Endothelial cell (in vitro differentiated cells): Measurements from ENCODE around the gene ADGRB2. TPM values are rescaled to one million over a fixed set of nuclear protein-coding genes. Genes with fewer than 3 reads are reported as not detected.

Experiments
- DNase-seq: peaks from one replicate; pipeline ENCODE4 v3.0.0; 2021; ENCODE audit warnings: low spot score
- H3K27ac Mint-ChIP-seq: one replicate; pipeline ENCODE4 v1.8.0; 2021; ENCODE audit warnings: mixed read lengths, inconsistent platforms; ENCODE audit not compliant: unreplicated experiment
- H3K27me3 Mint-ChIP-seq: one replicate; pipeline ENCODE4 v1.8.0; 2021; ENCODE audit warnings: mild to moderate bottlenecking, moderate library complexity, mixed read lengths, inconsistent platforms; ENCODE audit not compliant: unreplicated experiment
- H3K36me3 Mint-ChIP-seq: one replicate; pipeline ENCODE4 v1.8.0; 2021; ENCODE audit warnings: mild to moderate bottlenecking, low read depth, mixed read lengths, inconsistent platforms; ENCODE audit not compliant: unreplicated experiment
- H3K4me1 Mint-ChIP-seq: one replicate; pipeline ENCODE4 v1.8.0; 2021; ENCODE audit warnings: mild to moderate bottlenecking, mixed read lengths, inconsistent platforms; ENCODE audit not compliant: unreplicated experiment
- H3K4me3 Mint-ChIP-seq: one replicate; pipeline ENCODE4 v1.8.0; 2021; ENCODE audit warnings: mild to moderate bottlenecking, mixed read lengths, inconsistent platforms; ENCODE audit not compliant: unreplicated experiment
- H3K9me3 Mint-ChIP-seq: one replicate; pipeline ENCODE4 v1.8.0; 2021; ENCODE audit warnings: mixed read lengths, inconsistent platforms; ENCODE audit not compliant: unreplicated experiment
- total RNA-seq: library from RNA; stranded (reverse); fragmentation: NEBNext Ultra II Directional; extraction: Animal tissue kit (Norgen Biotek cat#: 25700); gene quantifications from one replicate; pipeline ENCODE4 v1.2.1, GENCODE V29; 2021; ENCODE audit not compliant: unreplicated experiment
- TF ChIP-seq, protein P1 (sequence below): fragments of 200-600 bp; sonication (generic); IDR thresholded peaks from one replicate; pipeline ENCODE4 v1.5.0; 2021; ENCODE audit warnings: antibody characterized with exemption; ENCODE audit not compliant: unreplicated experiment

ADGRB2 gene
- total RNA-seq, 1 donor from 2014 or later, result 0.44 TPM

DNA sequence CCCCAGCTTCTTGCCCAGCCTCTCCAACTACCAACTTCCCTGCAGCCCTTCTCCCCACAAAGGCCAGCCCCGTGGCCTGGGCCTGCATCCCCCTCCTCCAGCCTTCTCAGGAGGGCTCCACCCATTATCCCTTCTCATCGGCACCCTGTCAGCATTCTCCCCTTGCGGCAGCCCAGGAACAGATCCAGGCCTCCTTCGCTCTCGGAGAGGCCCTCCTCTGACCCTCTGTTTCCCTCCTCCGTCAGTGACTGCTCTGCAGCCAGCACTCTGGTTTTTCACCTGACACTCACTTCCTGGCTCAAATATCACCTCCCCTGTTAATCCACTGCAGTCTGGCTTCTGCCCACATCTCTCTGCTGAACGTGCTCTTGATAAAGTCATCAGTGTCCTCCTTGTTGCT lies 17.5 kb downstream of the ADGRB2 start:
- no peak overlapping the region for H3K4me3 Mint-ChIP-seq
- no peak for DNase-seq
- H3K27me3 Mint-ChIP-seq, result peaks cover 12% of the 10 kb centered on the region
- H3K27ac Mint-ChIP-seq, result no peak overlapping the region
- H3K36me3 Mint-ChIP-seq, result peaks cover 7% of the 10 kb centered on the region
- H3K9me3 Mint-ChIP-seq, result no peaks in the 10 kb centered on the region
- TF ChIP-seq, protein P1, sequence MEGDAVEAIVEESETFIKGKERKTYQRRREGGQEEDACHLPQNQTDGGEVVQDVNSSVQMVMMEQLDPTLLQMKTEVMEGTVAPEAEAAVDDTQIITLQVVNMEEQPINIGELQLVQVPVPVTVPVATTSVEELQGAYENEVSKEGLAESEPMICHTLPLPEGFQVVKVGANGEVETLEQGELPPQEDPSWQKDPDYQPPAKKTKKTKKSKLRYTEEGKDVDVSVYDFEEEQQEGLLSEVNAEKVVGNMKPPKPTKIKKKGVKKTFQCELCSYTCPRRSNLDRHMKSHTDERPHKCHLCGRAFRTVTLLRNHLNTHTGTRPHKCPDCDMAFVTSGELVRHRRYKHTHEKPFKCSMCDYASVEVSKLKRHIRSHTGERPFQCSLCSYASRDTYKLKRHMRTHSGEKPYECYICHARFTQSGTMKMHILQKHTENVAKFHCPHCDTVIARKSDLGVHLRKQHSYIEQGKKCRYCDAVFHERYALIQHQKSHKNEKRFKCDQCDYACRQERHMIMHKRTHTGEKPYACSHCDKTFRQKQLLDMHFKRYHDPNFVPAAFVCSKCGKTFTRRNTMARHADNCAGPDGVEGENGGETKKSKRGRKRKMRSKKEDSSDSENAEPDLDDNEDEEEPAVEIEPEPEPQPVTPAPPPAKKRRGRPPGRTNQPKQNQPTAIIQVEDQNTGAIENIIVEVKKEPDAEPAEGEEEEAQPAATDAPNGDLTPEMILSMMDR, result no peak
- peaks cover 34% of the 10 kb centered on the region for H3K4me1 Mint-ChIP-seq

DNA sequence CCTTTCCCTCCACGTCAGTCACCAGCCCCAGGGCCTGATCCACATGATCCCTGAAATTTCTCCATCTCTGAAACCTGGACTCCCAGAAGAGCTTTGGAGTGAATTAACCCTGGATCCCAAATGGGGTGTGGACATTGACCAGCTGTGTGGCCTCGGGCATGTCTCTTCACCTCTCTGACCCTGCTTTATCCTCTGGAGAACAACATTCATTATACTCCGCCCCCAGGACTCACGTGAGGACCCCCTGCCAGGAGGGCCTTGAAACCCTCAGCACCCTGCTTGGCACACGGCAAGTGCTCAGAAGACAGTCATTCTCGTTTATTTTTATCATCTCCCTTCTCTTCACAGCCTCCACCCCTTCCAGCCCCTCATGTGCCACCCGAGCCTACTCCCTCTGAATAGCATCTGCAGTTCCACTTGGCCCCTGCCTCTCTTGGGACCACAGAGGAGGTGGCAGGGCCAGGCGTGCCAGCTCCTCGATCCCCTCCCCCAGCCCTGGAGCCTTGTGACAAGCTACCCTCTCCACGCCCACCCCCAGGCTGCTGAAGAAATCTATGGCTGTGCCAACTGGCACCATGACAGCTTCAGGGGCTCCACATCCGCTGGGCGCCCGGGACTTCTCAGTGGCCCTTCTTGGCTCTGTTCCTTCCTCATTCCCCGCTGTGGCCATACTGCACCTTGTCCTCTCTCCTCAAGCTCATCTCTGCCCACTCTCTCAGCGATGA lies 18.0 kb downstream of the ADGRB2 start:
- Mint-ChIP-seq H3K27me3 (peaks cover 12% of the 10 kb centered on the region), H3K9me3 (no peaks in the 10 kb centered on the region), H3K27ac (peak overlapping the region; percentile 9), H3K4me1 (peaks cover 29% of the 10 kb centered on the region), H3K36me3 (peaks cover 7% of the 10 kb centered on the region), H3K4me3 (no peak overlapping the region)
- TF ChIP-seq, protein P1, result no peak
- no peak for DNase-seq

DNA sequence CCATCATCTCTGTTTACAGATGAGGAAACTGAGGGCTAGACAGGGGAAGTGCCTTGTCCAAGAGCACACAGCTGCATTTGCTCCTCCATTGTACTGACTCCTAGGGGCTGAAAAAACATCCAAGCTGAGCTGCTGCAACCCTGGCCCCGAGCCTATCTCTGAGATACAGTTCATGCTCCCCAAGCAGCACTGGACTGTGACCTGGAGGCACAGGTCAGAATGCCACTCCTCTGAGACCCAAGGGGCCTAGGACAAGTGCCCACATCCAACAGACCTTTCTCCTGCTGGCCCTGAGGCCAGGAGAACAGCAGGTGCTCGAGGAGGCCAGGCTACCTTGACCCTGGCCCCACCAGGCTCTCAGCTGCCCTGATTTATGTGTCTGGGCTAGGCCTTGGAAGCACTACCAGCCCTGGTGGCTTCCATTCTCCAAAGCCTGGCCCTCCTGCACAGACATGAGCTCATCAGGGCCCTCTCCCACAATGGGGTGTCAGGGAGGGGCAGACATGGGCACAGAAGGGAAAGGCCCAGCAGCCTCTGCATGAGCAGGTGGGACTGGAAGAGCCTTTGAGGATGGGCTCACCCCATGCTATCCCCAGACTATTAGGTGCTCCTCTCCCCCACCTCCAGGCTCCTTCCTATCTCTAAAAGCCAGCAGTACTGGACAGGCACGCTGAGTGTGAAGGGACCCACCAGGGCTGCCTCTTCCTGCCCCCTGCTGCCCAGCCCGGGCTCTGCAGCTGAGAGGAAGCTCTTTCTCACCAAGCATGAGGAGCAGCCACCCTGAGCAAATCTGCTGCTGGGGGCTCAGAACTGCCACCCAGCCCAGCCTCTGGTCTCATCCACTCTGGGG lies 18.8 kb downstream of the ADGRB2 start:
- H3K27ac Mint-ChIP-seq, result no peak overlapping the region
- H3K4me3 Mint-ChIP-seq, result no peak overlapping the region
- H3K27me3 Mint-ChIP-seq, result peaks cover 17% of the 10 kb centered on the region
- H3K4me1 Mint-ChIP-seq, result peaks cover 22% of the 10 kb centered on the region
- TF ChIP-seq, protein P1, result peak; percentile 52
- no peaks in the 10 kb centered on the region for H3K9me3 Mint-ChIP-seq
- peak; percentile 86 for DNase-seq
- H3K36me3 Mint-ChIP-seq, result peaks cover 7% of the 10 kb centered on the region

DNA sequence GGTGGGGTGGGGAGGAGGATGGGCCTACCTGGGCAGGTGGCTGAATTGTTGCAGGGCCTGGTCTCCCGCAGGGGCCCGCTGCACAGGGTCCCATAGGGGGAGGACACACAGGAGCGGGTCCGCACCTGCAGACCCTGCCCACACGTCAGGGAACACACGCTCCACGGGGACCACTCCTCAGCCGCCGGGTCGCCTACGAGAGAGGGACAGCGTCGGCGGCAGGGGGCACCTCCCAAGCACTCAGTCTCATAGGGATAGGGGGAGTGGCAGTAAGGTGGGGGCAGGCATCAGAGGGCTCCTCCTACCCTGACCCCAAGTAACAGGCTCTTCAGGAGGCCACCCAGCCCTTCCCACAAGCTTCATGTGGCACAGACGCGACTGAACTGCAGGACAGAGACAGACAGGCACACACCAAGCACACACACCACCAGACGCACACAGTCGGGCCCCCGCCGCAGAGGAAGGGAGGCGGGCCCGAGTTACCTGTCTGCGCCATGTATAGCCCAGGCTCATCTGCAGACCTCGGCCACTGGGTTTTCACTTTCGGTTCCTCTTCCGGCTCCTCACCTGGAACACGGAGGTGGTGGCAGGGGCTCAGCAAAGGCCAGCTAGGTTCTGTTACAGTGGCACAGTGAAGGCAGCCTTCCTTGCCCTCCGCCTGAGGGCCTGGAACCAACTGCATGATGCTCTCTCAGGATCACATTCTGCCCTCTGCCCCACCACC lies 19.8 kb downstream of the ADGRB2 start:
- Mint-ChIP-seq H3K4me3 (no peak overlapping the region), H3K36me3 (peaks cover 7% of the 10 kb centered on the region), H3K4me1 (peaks cover 14% of the 10 kb centered on the region), H3K27ac (no peak overlapping the region), H3K9me3 (no peaks in the 10 kb centered on the region), H3K27me3 (peaks cover 20% of the 10 kb centered on the region)
- DNase-seq, result no peak
- TF ChIP-seq, protein P1, result no peak
